GM12874 (cell line): ENCODE measurements around the gene ZNRD2.

Source experiments
- CTCF ChIP-seq: IDR thresholded peaks from 2 replicates; pipeline ENCODE4 v1.5.1; 2011; ENCODE audit warnings: low read depth, mild to moderate bottlenecking, control low read depth, low read length, moderate library complexity; ENCODE audit not compliant: insufficient read depth

Gene ZNRD2

DNA sequence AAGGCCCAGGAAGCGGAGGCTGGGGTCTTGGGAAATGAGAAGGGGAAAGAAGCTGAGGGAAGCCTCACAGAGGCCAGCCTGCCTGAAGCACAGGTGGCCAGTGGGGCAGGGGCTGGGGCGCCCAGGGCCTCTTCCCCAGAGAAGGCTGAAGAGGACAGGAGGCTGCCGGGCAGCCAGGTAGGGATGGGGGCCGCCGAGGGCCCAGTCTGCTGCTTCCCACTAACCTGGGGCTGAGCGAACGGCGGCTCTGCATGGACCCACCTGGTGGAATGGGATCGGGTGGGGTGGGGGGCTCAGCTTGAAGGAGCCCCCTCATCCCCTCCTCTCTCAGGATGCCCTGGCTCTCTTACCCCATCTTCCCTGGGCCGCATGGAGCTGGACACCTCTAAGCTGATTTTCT is 13.3 kb downstream of the ZNRD2 start:
- no peak for TF ChIP-seq CTCF

GRCh38 chr11:65584106-65584505 is 13.8 kb downstream of the ZNRD2 start:
- TF ChIP-seq CTCF: no peak

DNA sequence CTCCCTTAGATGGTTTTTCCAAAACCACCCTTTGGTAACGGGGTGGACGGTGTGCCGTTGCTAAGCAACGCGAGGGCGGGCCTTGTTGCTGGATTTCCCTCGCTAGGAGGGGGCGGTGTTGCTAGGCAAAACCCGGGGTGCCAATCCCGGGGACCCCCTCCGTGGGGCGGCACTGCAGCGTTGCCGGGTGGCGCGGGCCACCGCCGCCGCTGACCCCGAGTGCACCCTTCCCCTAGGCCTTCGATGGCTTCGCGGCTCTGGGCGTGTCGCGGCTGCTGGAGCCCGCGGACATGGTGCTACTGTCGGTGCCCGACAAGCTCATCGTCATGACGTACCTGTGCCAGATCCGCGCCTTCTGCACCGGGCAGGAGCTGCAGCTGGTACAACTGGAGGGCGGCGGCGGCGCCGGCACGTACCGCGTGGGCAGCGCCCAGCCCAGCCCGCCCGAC is 14.5 kb downstream of the ZNRD2 start:
- TF ChIP-seq CTCF: no peak

GRCh38 chr11:65585396-65586246 is 15.3 kb downstream of the ZNRD2 start:
- TF ChIP-seq CTCF: no peak

DNA sequence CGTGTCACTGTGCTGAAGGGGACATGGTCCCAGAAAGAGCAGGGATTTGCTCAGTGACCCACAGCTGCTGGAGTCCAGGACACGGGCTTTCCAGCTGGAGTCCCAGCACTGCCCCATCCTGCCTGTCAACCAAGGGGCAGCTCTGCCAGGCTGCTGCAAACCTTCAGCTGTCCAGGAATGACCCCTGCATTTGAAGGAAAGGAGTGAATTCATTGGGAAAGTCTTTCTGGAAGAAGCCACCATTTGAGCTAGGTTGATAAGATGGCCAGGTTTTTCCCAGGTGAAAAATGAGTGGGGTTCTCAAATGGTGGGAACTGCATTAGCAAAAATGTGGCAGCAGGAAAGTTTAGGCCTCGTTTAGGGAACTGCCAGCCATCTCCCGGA is 16.0 kb downstream of the ZNRD2 start:
- no peak for TF ChIP-seq CTCF

DNA sequence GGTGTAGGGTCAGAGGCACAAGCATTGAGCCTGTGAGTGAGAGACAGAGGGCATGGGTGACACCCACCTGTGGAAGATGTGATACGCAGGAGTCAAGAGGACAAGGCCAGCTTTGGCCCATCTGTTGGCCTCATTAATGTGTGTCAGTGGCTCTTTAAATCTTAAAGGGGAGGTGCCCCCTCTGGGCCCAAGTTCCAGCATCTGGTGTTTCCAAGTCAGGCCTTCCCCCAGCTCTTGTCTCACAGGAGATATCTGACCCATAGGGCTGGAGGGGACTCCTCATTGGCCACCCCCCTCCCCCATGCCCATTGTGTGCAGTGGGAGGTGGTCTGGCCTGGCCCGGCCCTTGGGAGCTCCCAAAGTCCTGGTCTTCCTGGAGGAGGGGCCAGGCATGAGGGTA is 16.4 kb downstream of the ZNRD2 start:
- TF ChIP-seq CTCF: no peak

DNA sequence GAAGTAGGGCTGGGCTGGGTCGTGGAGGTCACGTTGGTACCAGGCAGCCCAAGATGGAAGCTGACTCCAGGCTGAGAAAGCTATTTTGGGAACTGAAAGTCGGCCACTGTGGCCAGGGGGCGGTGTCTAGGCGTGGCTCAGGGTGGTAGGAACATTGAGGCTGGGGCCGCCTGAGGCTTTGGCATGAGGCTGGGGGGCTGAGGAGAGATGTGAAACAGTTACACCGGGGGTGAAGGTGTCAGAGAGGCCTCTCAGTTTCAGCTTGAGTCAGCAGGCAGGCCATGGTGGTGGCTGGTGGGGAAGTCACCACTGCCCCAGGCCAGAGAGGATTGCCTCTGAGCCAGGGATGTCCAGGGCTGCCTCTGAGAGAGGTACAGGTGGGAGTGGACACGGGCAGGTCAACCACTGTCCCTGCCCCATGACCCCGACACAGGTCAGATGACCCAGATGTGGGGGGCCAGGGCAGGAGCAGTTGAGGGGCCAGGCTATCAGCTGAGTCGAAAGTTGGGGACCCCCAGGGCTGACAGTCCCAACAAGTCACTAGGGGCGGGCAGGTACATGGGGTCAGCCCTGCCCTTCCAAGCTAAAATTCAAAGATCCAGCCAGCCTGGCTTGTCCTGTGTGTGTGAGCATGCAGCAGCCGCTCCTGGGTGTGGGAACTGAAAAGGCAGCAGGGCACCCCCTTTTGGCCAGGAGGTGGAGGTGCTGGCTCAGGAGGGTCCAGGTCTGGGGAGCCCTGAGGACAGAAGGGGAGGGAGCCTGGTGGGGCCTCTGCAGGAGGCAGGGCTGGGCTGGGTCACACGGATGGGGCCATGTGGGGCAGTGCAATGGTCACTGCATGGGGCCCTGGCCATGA is 18.1 kb downstream of the ZNRD2 start:
- TF ChIP-seq CTCF: peak; percentile 90
